ENCODE data around the gene TMEM231.

Gene TMEM231

GRCh38 chr16:75488322-75488721 is 67.7 kb downstream of the TMEM231 start:
- DNase-seq (ENCODE audit: low read depth), result no peak

All from non-pigmented ciliary epithelial cell (primary cell).